ENCODE measurements around the gene ZFPM1.

DNA sequence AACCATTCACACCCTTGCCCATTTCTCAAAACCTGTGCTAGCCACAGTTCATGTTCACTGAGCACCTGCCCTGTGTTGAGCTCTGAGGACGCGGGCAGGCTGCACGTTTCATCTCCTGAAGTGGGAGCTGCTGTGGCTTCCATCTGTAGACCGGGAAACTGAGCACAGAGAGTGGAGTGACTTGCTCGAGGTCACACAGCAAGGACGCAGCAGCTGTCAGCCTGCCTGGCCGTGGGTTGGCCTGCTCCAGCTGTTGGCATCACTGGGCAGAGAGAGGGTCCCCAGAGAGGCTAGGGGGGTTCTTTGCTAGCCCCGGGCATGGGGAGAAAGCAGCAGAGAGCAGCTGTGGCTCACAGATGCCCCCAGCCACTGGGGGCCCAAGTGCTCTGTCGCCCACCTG lies 28.8 kb downstream of the ZFPM1 start:
- no peak for TF ChIP-seq POLR2AphosphoS5 (IDR thresholded peaks at IDR 0.05; ENCODE audit: insufficient read depth in 1 of 2, low read depth in 1 of 2)
- TF ChIP-seq, protein P1, sequence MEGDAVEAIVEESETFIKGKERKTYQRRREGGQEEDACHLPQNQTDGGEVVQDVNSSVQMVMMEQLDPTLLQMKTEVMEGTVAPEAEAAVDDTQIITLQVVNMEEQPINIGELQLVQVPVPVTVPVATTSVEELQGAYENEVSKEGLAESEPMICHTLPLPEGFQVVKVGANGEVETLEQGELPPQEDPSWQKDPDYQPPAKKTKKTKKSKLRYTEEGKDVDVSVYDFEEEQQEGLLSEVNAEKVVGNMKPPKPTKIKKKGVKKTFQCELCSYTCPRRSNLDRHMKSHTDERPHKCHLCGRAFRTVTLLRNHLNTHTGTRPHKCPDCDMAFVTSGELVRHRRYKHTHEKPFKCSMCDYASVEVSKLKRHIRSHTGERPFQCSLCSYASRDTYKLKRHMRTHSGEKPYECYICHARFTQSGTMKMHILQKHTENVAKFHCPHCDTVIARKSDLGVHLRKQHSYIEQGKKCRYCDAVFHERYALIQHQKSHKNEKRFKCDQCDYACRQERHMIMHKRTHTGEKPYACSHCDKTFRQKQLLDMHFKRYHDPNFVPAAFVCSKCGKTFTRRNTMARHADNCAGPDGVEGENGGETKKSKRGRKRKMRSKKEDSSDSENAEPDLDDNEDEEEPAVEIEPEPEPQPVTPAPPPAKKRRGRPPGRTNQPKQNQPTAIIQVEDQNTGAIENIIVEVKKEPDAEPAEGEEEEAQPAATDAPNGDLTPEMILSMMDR (IDR thresholded peaks at IDR 0.05) = no peak
